HepG2 (cell line): ENCODE results near the gene METTL5.

Source experiments
- BHLHE40 ChIP-seq: IDR thresholded peaks from 2 replicates; pipeline ENCODE4 v1.6.1; 2011; ENCODE audit warnings: low read length, improper control_type of control experiment
- KLF12 ChIP-seq: sonication (generic); formaldehyde crosslinking; IDR thresholded peaks from 2 replicates; pipeline ENCODE4 v1.4.0; 2020; ENCODE audit warnings: missing genetic modification reagents, borderline replicate concordance
- SMAD3 ChIP-seq: sonication (generic); formaldehyde crosslinking; IDR thresholded peaks from 2 replicates; pipeline ENCODE4 v1.4.0; 2020; ENCODE audit warnings: missing genetic modification reagents
- ZNF530 ChIP-seq: sonication (generic); formaldehyde crosslinking; IDR thresholded peaks from 2 replicates; pipeline ENCODE4 v1.5.0; 2020; ENCODE audit warnings: low read depth, mild to moderate bottlenecking, missing genetic modification reagents
- TF ChIP-seq, protein P1 (sequence below): sonication (generic); formaldehyde crosslinking; IDR thresholded peaks from 2 replicates; pipeline ENCODE4 v1.8.1; 2023; ENCODE audit warnings: missing genetic modification reagents, inconsistent platforms, borderline replicate concordance

DNA sequence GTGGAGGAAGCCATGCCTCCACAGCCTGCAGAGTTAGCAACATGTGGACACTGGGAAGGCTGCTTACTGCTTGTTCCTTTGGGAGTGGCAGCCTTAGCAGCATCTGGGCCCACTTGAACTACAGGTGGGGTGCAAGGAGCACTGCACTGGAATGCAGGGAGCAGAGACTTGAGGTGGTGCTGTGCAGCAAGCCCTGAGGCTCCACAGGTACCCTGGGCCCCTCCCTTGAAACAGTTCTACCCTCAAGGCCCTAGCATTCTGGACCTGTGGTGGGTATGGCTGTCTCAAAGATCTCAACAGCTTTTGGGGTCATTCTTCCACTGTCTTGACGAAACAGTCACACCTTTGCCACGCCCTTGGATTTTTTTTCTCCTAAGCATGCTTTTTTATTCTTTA lies 16.0 kb upstream of the METTL5 start:
- TF ChIP-seq BHLHE40 (no peak), ZNF530 (no peak), SMAD3 (CRISPR knock-in tag) (no peak), KLF12 (CRISPR knock-in tag) (no peak)
- TF ChIP-seq, protein P1, sequence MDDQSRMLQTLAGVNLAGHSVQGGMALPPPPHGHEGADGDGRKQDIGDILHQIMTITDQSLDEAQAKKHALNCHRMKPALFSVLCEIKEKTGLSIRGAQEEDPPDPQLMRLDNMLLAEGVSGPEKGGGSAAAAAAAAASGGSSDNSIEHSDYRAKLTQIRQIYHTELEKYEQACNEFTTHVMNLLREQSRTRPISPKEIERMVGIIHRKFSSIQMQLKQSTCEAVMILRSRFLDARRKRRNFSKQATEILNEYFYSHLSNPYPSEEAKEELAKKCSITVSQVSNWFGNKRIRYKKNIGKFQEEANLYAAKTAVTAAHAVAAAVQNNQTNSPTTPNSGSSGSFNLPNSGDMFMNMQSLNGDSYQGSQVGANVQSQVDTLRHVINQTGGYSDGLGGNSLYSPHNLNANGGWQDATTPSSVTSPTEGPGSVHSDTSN (CRISPR knock-in tag): no peak
